Thyroid gland (tissue), 4 donors: ENCODE data around the gene SLC1A6. TPM values are rescaled to one million over a fixed set of nuclear protein-coding genes. Genes with fewer than 3 reads are reported as not detected.

Source experiments
- DNase-seq, 2 donors: peaks; one replicate each; pipeline ENCODE4 v3.0.0-alpha.2; 2019
- H3K27ac ChIP-seq, 3 donors: fragments of 200-600 bp; sonication (generic); 1 replicate in 2 of 3; 2 replicates in 1 of 3; pipeline ENCODE4 v1.5.1; 2016 to 2019; ENCODE audit warnings: mild to moderate bottlenecking in 1 of 3, moderate library complexity in 1 of 3
- H3K27me3 ChIP-seq: fragments of 200-600 bp; sonication (generic); one replicate; pipeline ENCODE4 v1.5.1; 2019
- H3K36me3 ChIP-seq, 2 donors: fragments of 200-600 bp; sonication (generic); one replicate each; pipeline ENCODE4 v1.5.1; 2016 to 2019
- H3K4me1 ChIP-seq, 2 donors: fragments of 200-600 bp; sonication (generic); one replicate each; pipeline ENCODE4 v1.5.1; 2017 to 2019
- H3K4me3 ChIP-seq, 3 donors: fragments of 200-600 bp; sonication (generic); replicated peaks in 1 of 3; 1 replicate in 2 of 3; 2 replicates in 1 of 3; pipeline ENCODE4 v1.5.1; 2016; ENCODE audit warnings: mild to moderate bottlenecking in 1 of 3
- H3K9me3 ChIP-seq: fragments of 200-600 bp; sonication (generic); one replicate; pipeline ENCODE4 v1.5.1; 2017
- CTCF ChIP-seq, 6 experiments: fragments of 200-600 bp in 3 of 6; fragments of 450-650 bp in 3 of 6; sonication (generic) in 3 of 6; IDR thresholded peaks; one replicate each; pipeline ENCODE4 v1.5.1; 2016 to 2019; ENCODE audit warnings: antibody characterized with exemption in 6 of 6, mild to moderate bottlenecking in 2 of 6, inconsistent platforms in 1 of 6, moderate library complexity in 1 of 6
- POLR2A ChIP-seq, 2 donors: fragments of 450-650 bp; IDR thresholded peaks; one replicate each; pipeline ENCODE4 v1.6.1; 2017; ENCODE audit warnings: antibody characterized with exemption in 2 of 2, mild to moderate bottlenecking in 2 of 2, moderate library complexity in 1 of 2
- WGBS, 2 donors: methylation state at CpG; one replicate each; pipeline ENCODE4 v1.1.5; 2017; 5-methylcytosine and 5-hydroxymethylcytosine counted together
- intact Hi-C: fragments of 100-400 bp; cut with DNase I; formaldehyde crosslinking; loops from one replicate; pipeline ENCODE4 v1.15.1; 2023
- total RNA-seq, 4 donors: library from RNA; depleted of rRNA; stranded (reverse); fragments of >200 nt; gene quantifications; one replicate each; pipeline ENCODE4 v1.2.3, GENCODE V29; 2016

Gene SLC1A6
- total RNA-seq, 4 donors from 2014 or later: 0.67 to 1.5 TPM; not detected in 2

- Histone ChIP-seq H3K27me3 (no peaks in the 10 kb centered on the region), H3K36me3 (no peaks in the 10 kb centered on the region), H3K4me1 (no peaks in the 10 kb centered on the region), H3K9me3 (no peaks in the 10 kb centered on the region), H3K4me3 (no peak overlapping the region), H3K27ac (no peak overlapping the region)
- peak; percentile 2 to 6 for DNase-seq
- WGBS, 2 donors: 24 to 37% methylated on average over 11 to 18 of the region's 18 CpGs
- intact Hi-C loops: no loop called here
- TF ChIP-seq POLR2A (IDR thresholded peaks at IDR 0.05) (no peak), CTCF (IDR thresholded peaks at IDR 0.05) (no peak)
Measured at GRCh38 chr19:15015946-15016542, 36.4 kb upstream of the SLC1A6 start.

GRCh38 chr19:15014579-15014978, 34.9 kb upstream of the SLC1A6 start:
- Histone ChIP-seq H3K9me3 (no peaks in the 10 kb centered on the region), H3K27me3 (no peaks in the 10 kb centered on the region), H3K4me3 (no peak overlapping the region), H3K27ac (no peak overlapping the region), H3K36me3 (no peaks in the 10 kb centered on the region), H3K4me1 (no peaks in the 10 kb centered on the region)
- TF ChIP-seq CTCF (IDR thresholded peaks at IDR 0.05) (no peak), POLR2A (IDR thresholded peaks at IDR 0.05) (no peak)
- intact Hi-C loops: no loop called here
- 10% methylated on average over 11 of the region's 11 CpGs for WGBS, 2 donors
- no peak for DNase-seq

GRCh38 chr19:15010501-15011300, 31.0 kb upstream of the SLC1A6 start:
- DNase-seq: no peak
- Histone ChIP-seq H3K27me3 (no peaks in the 10 kb centered on the region), H3K27ac (no peak overlapping the region), H3K9me3 (no peaks in the 10 kb centered on the region), H3K36me3 (no peaks in the 10 kb centered on the region), H3K4me1 (no peaks in the 10 kb centered on the region), H3K4me3 (no peak overlapping the region)
- no peak for TF ChIP-seq CTCF (IDR thresholded peaks at IDR 0.05)
- WGBS, 2 donors: 4 to 9% methylated on average over 7 to 36 of the region's 73 CpGs
- intact Hi-C loops: no loop called here

GRCh38 chr19:15008308-15008707, 28.6 kb upstream of the SLC1A6 start:
- Histone ChIP-seq H3K27me3 (no peaks in the 10 kb centered on the region), H3K27ac (no peak overlapping the region), H3K4me1 (no peaks in the 10 kb centered on the region), H3K36me3 (no peaks in the 10 kb centered on the region), H3K4me3 (no peak overlapping the region), H3K9me3 (no peaks in the 10 kb centered on the region)
- no peak for TF ChIP-seq CTCF (IDR thresholded peaks at IDR 0.05)
- TF ChIP-seq POLR2A (IDR thresholded peaks at IDR 0.05): no peak
- intact Hi-C loops: no loop called here
- DNase-seq: no peak

- Histone ChIP-seq H3K4me3 (no peak overlapping the region), H3K36me3 (no peaks in the 10 kb centered on the region), H3K27ac (no peak overlapping the region), H3K4me1 (no peaks in the 10 kb centered on the region), H3K9me3 (no peaks in the 10 kb centered on the region), H3K27me3 (no peaks in the 10 kb centered on the region)
- intact Hi-C loops: no loop called here
- TF ChIP-seq POLR2A (IDR thresholded peaks at IDR 0.05) (no peak), CTCF (IDR thresholded peaks at IDR 0.05) (no peak)
- 61 to 68% methylated on average over 1 of the region's 1 CpG for WGBS, 2 donors
- no peak for DNase-seq
Measured at GRCh38 chr19:14997981-14998380, 18.3 kb upstream of the SLC1A6 start.
